ENCODE data around the gene OR7C1. TPM values are rescaled to one million over a fixed set of nuclear protein-coding genes. Genes with fewer than 3 reads are reported as not detected.
"Not testable (repeated sequence)": the region's sequence is repeated elsewhere in the genome, so short reads cannot be mapped to it uniquely, and the experiment has no call there.

OR7C1 gene
- total and polyA plus RNA-seq, 8 donors: 0.08 to 0.18 (median 0.14) TPM; not detected in 1

DNA sequence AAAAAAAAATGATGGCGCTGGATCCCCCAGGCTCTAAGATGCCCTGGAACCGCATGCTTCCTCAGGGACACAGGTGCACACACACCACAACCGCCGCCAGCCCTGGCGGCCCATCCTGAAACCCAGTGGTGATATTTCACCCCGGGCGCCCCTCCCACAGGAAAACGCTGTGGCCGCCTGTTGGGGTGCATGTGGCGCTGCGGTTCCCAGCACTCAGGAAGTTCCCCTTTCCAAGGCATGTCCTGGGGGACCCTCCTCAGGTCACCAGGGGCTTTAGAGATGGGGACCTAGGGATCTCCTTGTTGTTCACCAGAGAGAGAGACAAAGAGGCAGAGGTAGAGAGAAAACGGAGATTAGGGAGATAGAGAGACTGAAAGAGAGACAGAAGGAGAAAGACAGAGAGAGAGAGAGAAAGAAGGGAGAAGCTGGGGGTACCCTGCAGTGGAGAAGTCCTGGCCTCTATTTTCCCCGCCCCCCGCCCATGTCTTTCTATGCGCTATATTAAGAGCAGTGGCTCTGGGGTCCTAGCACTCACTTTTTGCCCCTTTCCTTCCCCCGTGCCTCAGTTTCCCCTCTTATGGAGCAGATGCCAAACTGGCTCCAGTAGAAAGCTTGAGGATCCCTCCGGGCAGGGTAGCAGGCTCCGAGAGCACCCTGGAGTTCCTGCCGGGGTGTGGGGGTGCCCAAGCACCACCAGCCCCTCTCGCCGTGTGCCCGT, 59.0 kb downstream of the OR7C1 start:
- DNase-seq: peak in 2 of 4 donors; percentile 64 to 93
- peaks cover 0 to 73% of the 10 kb centered on the region in 2 donors for H3K27me3 ChIP-seq
- no peaks in the 10 kb centered on the region for H3K9me3 ChIP-seq
- peak overlapping the region in 1 of 2 donors; percentile 83 for H3K27ac ChIP-seq
- H3K4me1 ChIP-seq: peaks cover 0 to 20% of the 10 kb centered on the region in 2 donors
- TF ChIP-seq, protein P1, sequence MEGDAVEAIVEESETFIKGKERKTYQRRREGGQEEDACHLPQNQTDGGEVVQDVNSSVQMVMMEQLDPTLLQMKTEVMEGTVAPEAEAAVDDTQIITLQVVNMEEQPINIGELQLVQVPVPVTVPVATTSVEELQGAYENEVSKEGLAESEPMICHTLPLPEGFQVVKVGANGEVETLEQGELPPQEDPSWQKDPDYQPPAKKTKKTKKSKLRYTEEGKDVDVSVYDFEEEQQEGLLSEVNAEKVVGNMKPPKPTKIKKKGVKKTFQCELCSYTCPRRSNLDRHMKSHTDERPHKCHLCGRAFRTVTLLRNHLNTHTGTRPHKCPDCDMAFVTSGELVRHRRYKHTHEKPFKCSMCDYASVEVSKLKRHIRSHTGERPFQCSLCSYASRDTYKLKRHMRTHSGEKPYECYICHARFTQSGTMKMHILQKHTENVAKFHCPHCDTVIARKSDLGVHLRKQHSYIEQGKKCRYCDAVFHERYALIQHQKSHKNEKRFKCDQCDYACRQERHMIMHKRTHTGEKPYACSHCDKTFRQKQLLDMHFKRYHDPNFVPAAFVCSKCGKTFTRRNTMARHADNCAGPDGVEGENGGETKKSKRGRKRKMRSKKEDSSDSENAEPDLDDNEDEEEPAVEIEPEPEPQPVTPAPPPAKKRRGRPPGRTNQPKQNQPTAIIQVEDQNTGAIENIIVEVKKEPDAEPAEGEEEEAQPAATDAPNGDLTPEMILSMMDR (IDR thresholded peaks at IDR 0.05): no peak
- H3K36me3 ChIP-seq: peaks cover 0 to 27% of the 10 kb centered on the region in 2 donors
- H3K4me3 ChIP-seq: peak overlapping the region; percentile 15 to 66
- intact Hi-C loops (cut with DNase I): no loop called here
- ATAC-seq: peak; percentile 47

DNA sequence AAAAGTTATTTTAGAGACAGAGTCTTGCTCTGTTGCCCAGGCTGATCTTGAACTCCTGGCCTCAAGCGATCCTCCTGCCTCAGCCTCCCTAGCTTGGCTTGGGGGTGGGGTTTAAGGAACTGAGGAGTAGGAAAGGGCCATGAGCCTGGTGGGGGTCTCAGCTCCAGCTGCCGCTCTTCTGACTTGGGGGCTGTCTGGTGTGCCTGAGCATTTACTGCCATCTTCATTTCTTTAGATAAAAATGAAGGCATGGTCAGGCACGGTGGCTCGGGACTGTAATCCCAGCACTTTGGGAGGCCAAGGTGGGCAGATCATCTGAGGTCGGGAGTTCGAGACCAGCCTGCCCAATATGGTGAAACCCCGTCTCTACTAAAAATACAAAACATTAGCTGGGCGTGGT, 59.7 kb downstream of the OR7C1 start:
- DNase-seq; H3K9me3 ChIP-seq; ATAC-seq; intact Hi-C loops (cut with DNase I): not testable (repeated sequence)
- H3K4me1 ChIP-seq: peaks cover 0 to 20% of the 10 kb centered on the region in 2 donors
- H3K27me3 ChIP-seq: peaks cover 0 to 67% of the 10 kb centered on the region in 2 donors
- H3K36me3 ChIP-seq: peaks cover 0 to 34% of the 10 kb centered on the region in 2 donors
- peak overlapping the region in 1 of 2 donors; percentile 83 for H3K27ac ChIP-seq
- H3K4me3 ChIP-seq: peak overlapping the region in 1 of 2 donors; percentile 66

DNA sequence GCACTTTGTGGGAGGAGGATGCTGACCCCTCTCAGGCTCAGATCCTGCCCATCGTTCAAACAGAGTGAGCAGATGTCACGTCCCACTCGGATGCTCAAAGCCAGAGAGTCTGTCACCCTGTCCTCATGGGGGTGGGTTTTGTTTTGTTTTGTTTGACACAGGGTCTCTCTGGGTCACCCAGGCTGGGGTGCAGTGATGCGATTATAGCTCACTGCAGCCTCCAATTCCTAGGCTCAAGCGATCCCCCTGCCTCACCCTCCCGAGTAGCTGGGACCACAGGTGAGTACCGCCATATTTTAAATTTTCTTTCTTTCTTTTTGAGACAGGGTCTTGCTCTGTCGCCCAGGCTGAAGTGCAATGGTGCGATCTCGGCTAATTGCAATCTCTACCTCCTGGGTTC, 60.6 kb downstream of the OR7C1 start:
- Histone ChIP-seq H3K27ac (no peak overlapping the region), H3K36me3 (peaks cover 0 to 44% of the 10 kb centered on the region in 2 donors), H3K9me3 (no peaks in the 10 kb centered on the region), H3K4me1 (peaks cover 0 to 20% of the 10 kb centered on the region in 2 donors), H3K4me3 (peak overlapping the region in 1 of 2 donors; percentile 66), H3K27me3 (peaks cover 0 to 61% of the 10 kb centered on the region in 2 donors)
- intact Hi-C loops (cut with DNase I): no loop called here
- TF ChIP-seq, protein P1 (IDR thresholded peaks at IDR 0.05): no peak
- DNase-seq (no peak), ATAC-seq (no peak)

DNA sequence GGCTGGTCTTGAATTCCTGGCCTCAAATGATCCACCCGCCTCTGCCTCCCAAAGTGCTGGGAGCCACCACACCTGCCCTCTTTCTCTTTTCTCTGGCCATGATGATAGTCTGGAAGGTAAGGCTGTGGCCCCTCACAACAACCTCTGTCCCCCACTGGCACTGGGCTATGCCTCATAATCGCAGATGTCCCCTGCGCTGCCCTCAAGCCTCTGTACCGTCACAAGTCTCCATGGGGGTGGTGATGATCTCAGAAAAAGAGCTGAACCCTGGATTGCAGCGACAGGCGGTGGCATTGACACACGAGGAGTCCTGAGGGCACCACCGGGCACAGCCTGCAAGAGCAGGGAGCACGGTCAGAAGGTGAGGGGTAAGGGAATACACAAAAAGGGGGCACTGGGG, 61.3 kb downstream of the OR7C1 start:
- ATAC-seq; H3K9me3 ChIP-seq; H3K27ac ChIP-seq; intact Hi-C loops (cut with DNase I); H3K4me3 ChIP-seq: not testable (repeated sequence)
- Histone ChIP-seq H3K4me1 (peaks cover 0 to 20% of the 10 kb centered on the region in 2 donors), H3K27me3 (peaks cover 0 to 57% of the 10 kb centered on the region in 2 donors), H3K36me3 (peaks cover 0 to 50% of the 10 kb centered on the region in 2 donors)
- peak in 1 of 4 donors; percentile 55 for DNase-seq

DNA sequence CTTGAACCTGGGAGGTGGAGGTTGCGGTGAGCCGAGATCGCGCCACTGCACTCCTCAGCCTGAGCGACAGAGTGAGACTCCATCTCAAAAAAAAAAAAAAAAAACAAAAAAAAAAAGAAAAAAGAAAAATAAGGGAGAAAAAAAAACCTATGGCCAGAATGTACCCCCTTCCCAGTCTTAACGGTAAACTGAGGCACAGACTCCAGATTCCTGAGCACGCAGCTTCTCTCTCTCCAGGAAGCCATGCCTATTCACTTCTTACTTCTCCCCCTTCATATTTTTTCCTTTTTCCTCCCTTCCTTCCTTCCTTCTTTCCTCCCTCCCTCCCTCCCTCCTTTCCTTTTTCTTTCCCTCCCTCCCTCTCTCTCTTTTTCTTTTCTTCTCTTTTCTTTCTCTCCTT, 62.0 kb downstream of the OR7C1 start:
- ATAC-seq (no peak), DNase-seq (no peak)
- Histone ChIP-seq H3K27me3 (peaks cover 0 to 49% of the 10 kb centered on the region in 2 donors), H3K4me1 (peaks cover 0 to 20% of the 10 kb centered on the region in 2 donors), H3K4me3 (no peak overlapping the region), H3K9me3 (no peaks in the 10 kb centered on the region), H3K36me3 (peaks cover 0 to 58% of the 10 kb centered on the region in 2 donors), H3K27ac (no peak overlapping the region)
- intact Hi-C loops (cut with DNase I): no loop called here
- TF ChIP-seq, protein P1 (IDR thresholded peaks at IDR 0.05): no peak

DNA sequence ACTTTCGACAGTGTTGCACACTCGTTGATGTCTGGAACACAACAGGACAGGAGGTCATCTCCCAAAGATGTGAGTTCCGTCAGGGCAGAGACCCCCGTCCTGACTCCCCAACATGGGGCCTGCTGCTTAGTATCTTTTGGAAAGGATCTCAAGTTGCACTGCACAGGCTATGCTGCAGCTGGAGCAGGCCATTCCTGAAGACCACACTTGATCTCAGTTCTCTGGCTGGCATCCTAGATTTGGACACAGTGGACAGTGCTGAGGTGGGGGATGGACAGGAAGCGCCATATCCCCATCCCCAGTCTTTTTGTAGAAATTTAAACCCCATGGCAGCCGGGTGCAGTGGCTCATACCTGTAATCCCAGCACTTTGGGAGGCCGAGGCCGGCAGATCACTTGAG, 62.5 kb downstream of the OR7C1 start:
- intact Hi-C loops (cut with DNase I): no loop called here
- H3K27ac ChIP-seq: no peak overlapping the region
- H3K36me3 ChIP-seq: peaks cover 0 to 63% of the 10 kb centered on the region in 2 donors
- TF ChIP-seq, protein P1 (IDR thresholded peaks at IDR 0.05): no peak
- peaks cover 0 to 46% of the 10 kb centered on the region in 2 donors for H3K27me3 ChIP-seq
- H3K4me3 ChIP-seq: no peak overlapping the region
- no peaks in the 10 kb centered on the region for H3K9me3 ChIP-seq
- ATAC-seq (no peak), DNase-seq (no peak)
- peaks cover 0 to 20% of the 10 kb centered on the region in 2 donors for H3K4me1 ChIP-seq
